Tibial nerve (tissue), 4 donors: ENCODE measurements around the gene PZP.
"Not testable (repeated sequence)": the region's sequence is repeated elsewhere in the genome, so short reads cannot be mapped to it uniquely, and the experiment has no call there.

ENCODE experiments used
- EP300 ChIP-seq, 2 donors: sonication (generic); formaldehyde crosslinking; IDR thresholded peaks; one replicate each; pipeline ENCODE4 v1.6.1; 2017; ENCODE audit warnings: antibody characterized with exemption in 2 of 2, mild to moderate bottlenecking in 1 of 2
- POLR2A ChIP-seq, 2 donors: fragments of 450-650 bp; IDR thresholded peaks; one replicate each; pipeline ENCODE4 v1.6.1; 2017; ENCODE audit warnings: antibody characterized with exemption in 2 of 2, mild to moderate bottlenecking in 2 of 2, moderate library complexity in 2 of 2
- TF ChIP-seq, protein P1 (sequence below), 5 experiments: fragments of 200-600 bp in 3 of 5; fragments of 450-650 bp in 2 of 5; sonication (generic) in 3 of 5; IDR thresholded peaks; one replicate each; pipeline ENCODE4 v1.5.1; 2016 to 2019; ENCODE audit warnings: antibody characterized with exemption in 5 of 5, mild to moderate bottlenecking in 3 of 5, moderate library complexity in 2 of 5

GRCh38 chr12:9240004-9240635, 31.9 kb upstream of the PZP start:
- TF ChIP-seq POLR2A, EP300 (IDR thresholded peaks at IDR 0.05): not testable (repeated sequence)
- TF ChIP-seq, protein P1, sequence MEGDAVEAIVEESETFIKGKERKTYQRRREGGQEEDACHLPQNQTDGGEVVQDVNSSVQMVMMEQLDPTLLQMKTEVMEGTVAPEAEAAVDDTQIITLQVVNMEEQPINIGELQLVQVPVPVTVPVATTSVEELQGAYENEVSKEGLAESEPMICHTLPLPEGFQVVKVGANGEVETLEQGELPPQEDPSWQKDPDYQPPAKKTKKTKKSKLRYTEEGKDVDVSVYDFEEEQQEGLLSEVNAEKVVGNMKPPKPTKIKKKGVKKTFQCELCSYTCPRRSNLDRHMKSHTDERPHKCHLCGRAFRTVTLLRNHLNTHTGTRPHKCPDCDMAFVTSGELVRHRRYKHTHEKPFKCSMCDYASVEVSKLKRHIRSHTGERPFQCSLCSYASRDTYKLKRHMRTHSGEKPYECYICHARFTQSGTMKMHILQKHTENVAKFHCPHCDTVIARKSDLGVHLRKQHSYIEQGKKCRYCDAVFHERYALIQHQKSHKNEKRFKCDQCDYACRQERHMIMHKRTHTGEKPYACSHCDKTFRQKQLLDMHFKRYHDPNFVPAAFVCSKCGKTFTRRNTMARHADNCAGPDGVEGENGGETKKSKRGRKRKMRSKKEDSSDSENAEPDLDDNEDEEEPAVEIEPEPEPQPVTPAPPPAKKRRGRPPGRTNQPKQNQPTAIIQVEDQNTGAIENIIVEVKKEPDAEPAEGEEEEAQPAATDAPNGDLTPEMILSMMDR (IDR thresholded peaks at IDR 0.05), result not testable (repeated sequence)
